Measurements from ENCODE around the gene CCL19.

GRCh38 chr9:34642679-34643078, 48.4 kb downstream of the CCL19 start:
- TF ChIP-seq POLR2A (IDR thresholded peaks at IDR 0.05; ENCODE audit: low read depth, low read length): no peak
- TF ChIP-seq POLR2AphosphoS5 (IDR thresholded peaks at IDR 0.05; ENCODE audit: low read depth, low read length): no peak
- TF ChIP-seq SPI1 (IDR thresholded peaks at IDR 0.05; ENCODE audit: low read depth, low read length): no peak

Data from GM12891 (cell line).